ENCODE results near the gene TFF3. TPM values are rescaled to one million over a fixed set of nuclear protein-coding genes. Genes with fewer than 3 reads are reported as not detected.

The TFF3 gene
- polyA plus RNA-seq, 3 donors: 0.07 TPM; not detected in 2

DNA sequence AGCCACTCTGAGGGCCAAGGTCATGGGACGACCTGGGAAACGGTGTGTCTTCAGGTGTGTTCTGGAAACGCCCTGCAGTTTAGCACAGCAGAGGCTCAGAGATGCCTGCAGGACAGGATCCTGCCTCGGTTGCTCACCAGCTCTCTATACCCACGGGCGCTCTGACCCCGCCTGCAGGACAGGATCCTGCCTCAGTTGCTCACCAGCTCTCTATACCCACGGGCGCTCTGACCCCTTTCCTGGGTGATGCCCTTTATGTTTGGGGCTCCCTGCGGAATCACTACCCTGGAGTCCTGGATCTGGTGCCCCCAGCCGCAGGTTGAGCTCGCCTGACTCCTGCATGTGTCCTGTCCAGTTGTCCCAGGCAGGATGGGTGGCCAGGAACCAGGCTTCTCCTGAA lies 32.5 kb downstream of the TFF3 start:
- H3K9me3 ChIP-seq (replicated peaks in 1 of 2; ENCODE audit: control insufficient read depth in 1 of 2, insufficient read depth in 1 of 2, low read length in 2 of 2): no peaks in the 10 kb centered on the region
- H3K9me3 Mint-ChIP-seq: no peaks in the 10 kb centered on the region
- no peak overlapping the region for H2AFZ ChIP-seq (ENCODE audit: insufficient read depth, low read depth, low read length, poor library complexity, severe bottlenecking)
- no peak overlapping the region for H3K4me3 ChIP-seq (replicated peaks in 1 of 3; ENCODE audit: low read depth in 2 of 3, low read length in 3 of 3)
- no peak overlapping the region for H3K9ac ChIP-seq (ENCODE audit: insufficient read depth, low read length, poor library complexity, severe bottlenecking)
- DNase-seq: no peak
- peaks cover 0 to 6% (median 5%) of the 10 kb centered on the region in 3 donors for H3K27me3 Mint-ChIP-seq (ENCODE audit: low read depth in 3 of 3)
- intact Hi-C loops (cut with micrococcal nuclease): no loop called here
- no peak overlapping the region for H3K27ac ChIP-seq (ENCODE audit: low read depth in 1 of 2, low read length in 2 of 2)
- peaks cover 6 to 30% of the 10 kb centered on the region in 2 donors for H3K36me3 Mint-ChIP-seq
- no peaks in the 10 kb centered on the region for H3K4me1 ChIP-seq (ENCODE audit: control insufficient read depth in 1 of 2, insufficient read depth in 2 of 2, low read length in 2 of 2)
- WGBS (ENCODE audit: insufficient coverage): 96% methylated on average over 12 of the region's 12 CpGs
- no peaks in the 10 kb centered on the region for H4K20me1 ChIP-seq (ENCODE audit: insufficient read depth, low read length)
- H3K27me3 ChIP-seq (ENCODE audit: control insufficient read depth in 2 of 2, insufficient read depth in 2 of 2, low read length in 2 of 2): no peaks in the 10 kb centered on the region
- H3K4me3 Mint-ChIP-seq: no peak overlapping the region
- no peak overlapping the region for H3K4me2 ChIP-seq (replicated peaks; ENCODE audit: extremely low read depth, low read length, poor library complexity, severe bottlenecking)
- TF ChIP-seq, protein P1, sequence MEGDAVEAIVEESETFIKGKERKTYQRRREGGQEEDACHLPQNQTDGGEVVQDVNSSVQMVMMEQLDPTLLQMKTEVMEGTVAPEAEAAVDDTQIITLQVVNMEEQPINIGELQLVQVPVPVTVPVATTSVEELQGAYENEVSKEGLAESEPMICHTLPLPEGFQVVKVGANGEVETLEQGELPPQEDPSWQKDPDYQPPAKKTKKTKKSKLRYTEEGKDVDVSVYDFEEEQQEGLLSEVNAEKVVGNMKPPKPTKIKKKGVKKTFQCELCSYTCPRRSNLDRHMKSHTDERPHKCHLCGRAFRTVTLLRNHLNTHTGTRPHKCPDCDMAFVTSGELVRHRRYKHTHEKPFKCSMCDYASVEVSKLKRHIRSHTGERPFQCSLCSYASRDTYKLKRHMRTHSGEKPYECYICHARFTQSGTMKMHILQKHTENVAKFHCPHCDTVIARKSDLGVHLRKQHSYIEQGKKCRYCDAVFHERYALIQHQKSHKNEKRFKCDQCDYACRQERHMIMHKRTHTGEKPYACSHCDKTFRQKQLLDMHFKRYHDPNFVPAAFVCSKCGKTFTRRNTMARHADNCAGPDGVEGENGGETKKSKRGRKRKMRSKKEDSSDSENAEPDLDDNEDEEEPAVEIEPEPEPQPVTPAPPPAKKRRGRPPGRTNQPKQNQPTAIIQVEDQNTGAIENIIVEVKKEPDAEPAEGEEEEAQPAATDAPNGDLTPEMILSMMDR (IDR thresholded peaks at IDR 0.05): no peak
- H3K36me3 ChIP-seq (replicated peaks in 1 of 2; ENCODE audit: control insufficient read depth in 1 of 2, insufficient read depth in 2 of 2, low read length in 2 of 2): no peaks in the 10 kb centered on the region
- H3K79me2 ChIP-seq (ENCODE audit: insufficient read depth, low read length): no peaks in the 10 kb centered on the region
- H3K4me1 Mint-ChIP-seq: peaks cover 11% of the 10 kb centered on the region
- no peak overlapping the region for H3K27ac Mint-ChIP-seq

DNA sequence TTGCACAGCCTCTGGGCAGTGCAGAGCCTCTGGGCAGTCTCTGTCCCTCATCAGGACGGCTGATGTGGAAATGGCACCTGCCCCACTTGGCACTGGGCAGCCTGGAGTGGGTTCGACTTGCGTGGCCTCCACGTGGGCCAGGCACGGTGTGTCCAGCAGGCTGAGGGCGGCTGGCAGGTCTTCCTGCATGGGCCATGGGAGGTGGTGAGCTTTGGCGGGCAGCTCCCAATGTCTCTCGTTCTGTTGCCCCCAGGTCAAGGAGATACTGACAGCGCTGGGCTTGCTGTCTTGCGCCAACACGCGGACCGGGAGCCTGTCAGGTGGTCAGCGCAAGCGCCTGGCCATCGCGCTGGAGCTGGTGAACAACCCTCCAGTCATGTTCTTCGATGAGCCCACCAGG lies 33.2 kb downstream of the TFF3 start:
- H3K27me3 Mint-ChIP-seq (ENCODE audit: low read depth in 3 of 3): peaks cover 0 to 6% (median 5%) of the 10 kb centered on the region in 3 donors
- H3K27me3 ChIP-seq (ENCODE audit: control insufficient read depth in 2 of 2, insufficient read depth in 2 of 2, low read length in 2 of 2): no peaks in the 10 kb centered on the region
- 95% methylated on average over 18 of the region's 18 CpGs for WGBS (ENCODE audit: insufficient coverage)
- no peaks in the 10 kb centered on the region for H3K79me2 ChIP-seq (ENCODE audit: insufficient read depth, low read length)
- peaks cover 4 to 30% of the 10 kb centered on the region in 2 donors for H3K36me3 Mint-ChIP-seq
- no peak overlapping the region for H3K4me2 ChIP-seq (replicated peaks; ENCODE audit: extremely low read depth, low read length, poor library complexity, severe bottlenecking)
- H3K4me3 ChIP-seq (replicated peaks in 1 of 3; ENCODE audit: low read depth in 2 of 3, low read length in 3 of 3): no peak overlapping the region
- H3K4me3 Mint-ChIP-seq: no peak overlapping the region
- no peak overlapping the region for H2AFZ ChIP-seq (ENCODE audit: insufficient read depth, low read depth, low read length, poor library complexity, severe bottlenecking)
- no peaks in the 10 kb centered on the region for H4K20me1 ChIP-seq (ENCODE audit: insufficient read depth, low read length)
- no peak overlapping the region for H3K27ac Mint-ChIP-seq
- no peak overlapping the region for H3K9ac ChIP-seq (ENCODE audit: insufficient read depth, low read length, poor library complexity, severe bottlenecking)
- peaks cover 11% of the 10 kb centered on the region for H3K4me1 Mint-ChIP-seq
- no peaks in the 10 kb centered on the region for H3K9me3 Mint-ChIP-seq
- no peaks in the 10 kb centered on the region for H3K4me1 ChIP-seq (ENCODE audit: control insufficient read depth in 1 of 2, insufficient read depth in 2 of 2, low read length in 2 of 2)
- no peaks in the 10 kb centered on the region for H3K9me3 ChIP-seq (replicated peaks in 1 of 2; ENCODE audit: control insufficient read depth in 1 of 2, insufficient read depth in 1 of 2, low read length in 2 of 2)
- TF ChIP-seq, protein P1 (IDR thresholded peaks at IDR 0.05): no peak
- no peaks in the 10 kb centered on the region for H3K36me3 ChIP-seq (replicated peaks in 1 of 2; ENCODE audit: control insufficient read depth in 1 of 2, insufficient read depth in 2 of 2, low read length in 2 of 2)
- H3K27ac ChIP-seq (ENCODE audit: low read depth in 1 of 2, low read length in 2 of 2): no peak overlapping the region
- no peak for DNase-seq
- intact Hi-C loops (cut with micrococcal nuclease): no loop called here
